GM18502 (cell line): ENCODE measurements around the gene IL19.

Experiments used
- ATAC-seq: cut with Tn5 transposase; IDR thresholded peaks from one replicate; pipeline ENCODE4 v1.9.1; 2021; ENCODE audit warnings: mild to moderate bottlenecking; ENCODE audit not compliant: unreplicated experiment, poor library complexity

IL19 gene

DNA sequence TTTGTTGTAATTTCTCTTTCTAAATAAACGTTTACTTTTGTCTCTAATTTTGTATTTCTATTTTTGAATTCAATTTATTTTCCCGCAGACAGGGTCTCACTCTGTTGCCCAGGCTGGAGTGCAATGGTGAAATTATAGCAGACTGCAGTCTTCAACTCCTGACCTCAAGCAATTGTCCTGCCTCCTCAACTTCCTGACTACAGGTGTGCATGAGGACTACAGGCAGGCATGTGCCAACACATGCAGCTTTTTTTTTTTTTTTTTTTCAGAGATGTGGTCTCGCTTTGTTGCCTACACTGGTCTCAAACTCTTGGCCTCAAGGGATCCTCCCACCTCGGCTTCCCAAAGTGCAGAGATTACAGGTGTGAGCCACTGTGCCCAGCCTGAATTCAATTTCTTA is 58.2 kb downstream of the IL19 start:
- ATAC-seq = no peak

DNA sequence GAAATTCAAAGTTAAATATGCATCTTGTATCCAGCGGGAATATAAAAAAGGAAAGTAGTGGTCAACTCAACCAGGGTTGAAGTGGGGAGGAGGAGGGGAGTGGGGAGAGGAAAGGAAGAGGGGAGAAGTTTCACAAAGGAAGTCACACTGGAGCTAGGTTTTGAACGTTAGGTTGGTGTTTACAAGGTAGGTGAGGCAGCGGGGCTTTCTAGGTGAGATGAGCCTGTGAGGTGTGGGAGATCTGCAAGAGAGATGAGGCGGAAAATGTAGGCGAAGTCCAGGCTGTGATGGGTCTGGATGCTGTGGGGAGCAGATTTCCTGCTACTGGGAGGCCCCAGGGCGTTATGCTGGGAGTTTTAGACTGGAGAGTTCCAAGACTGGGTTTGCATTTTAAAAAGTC is 58.7 kb downstream of the IL19 start:
- no peak for ATAC-seq

DNA sequence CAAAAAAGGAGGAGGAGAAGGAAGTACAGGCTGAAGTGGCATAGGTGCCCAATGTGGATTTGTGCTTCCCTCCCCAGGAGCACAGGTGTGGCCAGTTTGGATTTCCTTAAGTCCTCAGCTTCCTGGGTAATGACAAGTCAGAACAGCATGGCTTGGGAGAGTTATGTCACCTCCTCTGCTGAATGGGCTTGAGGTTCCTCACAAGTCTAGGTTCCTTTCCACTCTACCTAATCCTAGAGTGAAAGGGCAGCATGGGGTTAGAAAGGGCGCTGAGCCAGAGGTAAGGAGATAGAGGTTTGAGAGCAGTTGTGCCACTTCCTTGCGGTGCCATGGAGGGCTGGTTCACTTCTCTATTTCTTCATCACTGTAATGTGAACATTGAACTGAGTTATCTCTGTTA is 59.3 kb downstream of the IL19 start:
- ATAC-seq = no peak

DNA sequence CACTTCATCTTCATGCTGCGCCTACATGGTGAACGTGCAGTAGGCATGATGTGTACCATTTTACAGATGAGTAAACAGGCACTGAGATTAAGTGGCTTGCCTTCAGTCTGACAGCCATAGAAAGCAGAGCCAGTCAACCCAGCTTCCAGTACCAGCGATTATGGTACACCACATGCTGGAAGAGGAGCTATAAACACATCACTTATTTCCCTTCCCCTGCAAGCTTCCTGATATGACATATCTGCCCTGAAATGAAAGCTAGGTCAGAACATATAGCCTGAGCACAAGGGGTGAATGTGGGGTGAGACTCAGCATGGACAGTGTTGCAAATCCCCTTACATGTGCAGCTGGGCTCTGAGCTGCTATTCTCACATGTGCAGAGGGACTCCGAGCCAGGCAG is 61.1 kb downstream of the IL19 start:
- ATAC-seq = no peak

DNA sequence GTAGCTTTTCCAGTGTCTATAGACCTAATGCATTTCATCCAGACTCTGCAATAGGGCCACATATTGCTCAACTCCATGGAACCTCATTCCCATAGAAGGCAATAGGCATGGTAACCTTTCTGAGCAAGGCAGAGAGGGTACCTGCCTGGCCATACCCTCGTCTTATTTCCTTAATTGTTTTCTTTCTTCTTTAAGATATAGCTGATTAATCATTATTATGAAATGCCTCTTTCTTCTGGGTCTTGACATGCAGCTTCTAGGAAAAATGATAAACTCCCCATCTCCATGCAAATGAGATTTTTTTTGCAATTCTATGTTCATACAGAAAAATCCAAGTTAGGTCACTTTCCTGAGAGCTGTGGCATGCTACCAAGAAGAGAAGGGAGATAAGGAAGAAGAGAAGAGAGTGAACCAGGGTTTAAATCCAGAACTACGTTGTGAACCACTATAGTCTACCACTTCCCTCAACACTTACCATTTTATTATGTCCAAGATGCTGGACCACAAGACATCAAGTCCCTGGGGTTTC is 61.8 kb downstream of the IL19 start:
- no peak for ATAC-seq

DNA sequence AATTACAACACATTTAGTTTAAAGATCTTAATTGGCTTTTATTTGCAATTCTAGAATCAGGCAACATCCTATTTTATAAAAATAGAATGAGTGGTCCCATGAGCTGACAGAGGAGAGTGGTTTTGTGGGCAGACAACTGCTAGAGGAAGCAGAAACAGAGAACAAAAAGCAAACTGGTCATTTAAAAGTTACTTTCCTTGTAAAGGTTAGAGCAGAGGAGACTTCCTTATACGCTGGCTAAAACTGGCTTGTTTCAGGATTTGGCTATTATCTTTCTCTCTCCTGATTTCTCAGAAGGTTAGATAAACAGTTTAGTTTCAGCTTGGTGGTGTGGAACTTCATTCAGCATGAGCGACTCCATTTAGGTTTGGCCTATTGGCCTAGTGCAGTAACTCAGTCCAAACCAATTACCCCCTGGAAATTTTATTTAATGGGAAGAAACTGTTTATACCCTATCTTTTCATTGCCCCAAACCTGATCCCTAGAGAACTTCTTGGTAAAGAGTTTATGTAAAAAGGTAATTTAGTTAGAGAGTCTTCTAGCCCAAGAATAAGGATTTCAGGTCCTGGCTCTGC is 62.6 kb downstream of the IL19 start:
- ATAC-seq = no peak

DNA sequence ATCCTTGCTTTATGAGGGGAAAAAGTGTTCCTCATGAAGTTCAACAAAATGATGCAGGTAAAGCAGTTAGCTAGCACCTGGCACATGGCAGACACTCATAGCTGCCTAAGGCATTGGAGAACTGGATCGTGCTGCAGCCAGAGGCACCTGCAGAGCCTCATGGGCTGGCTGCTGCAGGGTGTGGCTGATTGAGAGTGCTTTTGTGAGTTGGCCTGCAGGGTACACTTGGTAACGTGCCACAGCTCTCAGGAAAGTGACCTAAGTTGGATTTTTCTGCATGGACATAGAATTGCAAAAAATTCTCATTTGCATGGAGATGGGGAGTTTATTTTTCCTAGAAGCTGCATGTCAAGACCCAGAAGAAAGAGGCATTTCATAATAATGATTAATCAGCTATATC is 63.2 kb downstream of the IL19 start:
- no peak for ATAC-seq

DNA sequence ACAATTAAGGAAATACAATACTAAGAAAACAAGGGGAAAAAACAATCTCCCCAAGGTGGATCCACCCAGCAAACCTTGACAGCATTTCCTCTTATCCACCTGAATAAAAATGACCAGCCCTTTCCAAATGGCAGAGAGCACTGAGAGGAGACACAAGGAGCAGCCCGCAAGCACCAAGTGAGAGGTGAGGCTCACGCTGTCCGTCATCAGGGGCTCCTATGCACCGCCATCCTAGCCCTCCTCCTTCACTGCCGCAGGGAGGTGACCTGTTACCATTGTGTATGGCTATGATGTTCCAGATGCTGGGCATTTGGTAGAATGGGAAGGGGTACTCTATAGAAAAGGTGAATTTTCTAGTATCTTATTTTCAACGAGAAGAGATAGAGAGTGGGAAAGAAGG is 63.6 kb downstream of the IL19 start:
- no peak for ATAC-seq

DNA sequence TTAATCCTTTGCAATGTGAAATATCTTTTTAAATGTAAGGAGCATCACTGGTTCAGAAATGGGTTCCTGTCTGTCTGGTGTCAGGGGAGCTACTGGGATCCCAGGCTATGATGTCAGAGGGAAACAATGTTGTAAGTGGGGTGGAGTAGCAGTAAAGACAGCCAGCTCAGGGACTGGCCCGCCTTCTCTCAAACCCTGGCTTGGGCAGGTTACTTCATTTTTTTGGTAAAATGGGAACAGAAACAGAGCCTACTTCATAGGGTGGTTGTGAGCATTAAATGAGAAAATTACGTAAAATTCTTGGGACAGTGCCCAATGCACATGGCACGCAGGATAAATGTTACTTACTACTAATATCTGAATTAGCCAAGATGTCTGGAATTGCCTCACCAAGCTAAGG is 64.1 kb downstream of the IL19 start:
- no peak for ATAC-seq

DNA sequence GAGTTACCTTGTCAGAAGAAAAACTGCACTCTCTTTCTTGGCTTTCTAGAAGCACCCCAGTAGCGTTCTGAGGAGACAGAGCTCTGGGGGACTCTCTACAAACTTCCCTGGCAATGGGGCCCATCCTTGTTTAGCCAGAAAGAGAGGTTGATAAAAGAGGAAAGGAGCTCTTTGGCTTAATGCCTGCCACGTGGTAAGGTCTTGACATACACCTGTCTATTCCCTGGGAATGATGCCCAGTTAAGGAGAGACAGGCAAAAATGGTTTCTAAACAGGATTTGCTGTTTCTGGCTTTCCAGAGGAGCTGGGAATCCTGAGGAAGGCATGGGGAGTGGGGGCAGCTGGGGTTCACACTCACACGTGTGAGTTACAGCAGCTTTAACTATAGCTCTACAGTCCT is 64.6 kb downstream of the IL19 start:
- ATAC-seq = no peak

DNA sequence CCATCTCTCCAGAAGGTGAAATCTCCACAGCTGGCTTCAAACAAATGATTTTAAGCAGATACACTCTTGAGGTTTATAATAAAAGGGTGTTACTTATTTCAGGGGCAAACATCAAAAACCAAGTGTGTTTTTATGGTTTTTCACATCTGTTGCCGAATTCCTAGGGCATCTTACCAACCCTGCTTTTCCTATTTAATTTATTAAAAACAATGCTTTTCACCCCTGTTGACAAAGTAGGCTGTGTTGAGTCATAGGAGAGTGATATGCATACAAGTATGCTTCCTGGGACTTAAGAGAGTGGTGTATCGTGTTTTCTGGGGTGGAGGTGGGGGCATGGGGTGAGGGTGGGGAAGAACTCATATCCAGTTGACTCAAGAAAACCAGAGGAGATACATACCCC is 65.5 kb downstream of the IL19 start:
- ATAC-seq = no peak

DNA sequence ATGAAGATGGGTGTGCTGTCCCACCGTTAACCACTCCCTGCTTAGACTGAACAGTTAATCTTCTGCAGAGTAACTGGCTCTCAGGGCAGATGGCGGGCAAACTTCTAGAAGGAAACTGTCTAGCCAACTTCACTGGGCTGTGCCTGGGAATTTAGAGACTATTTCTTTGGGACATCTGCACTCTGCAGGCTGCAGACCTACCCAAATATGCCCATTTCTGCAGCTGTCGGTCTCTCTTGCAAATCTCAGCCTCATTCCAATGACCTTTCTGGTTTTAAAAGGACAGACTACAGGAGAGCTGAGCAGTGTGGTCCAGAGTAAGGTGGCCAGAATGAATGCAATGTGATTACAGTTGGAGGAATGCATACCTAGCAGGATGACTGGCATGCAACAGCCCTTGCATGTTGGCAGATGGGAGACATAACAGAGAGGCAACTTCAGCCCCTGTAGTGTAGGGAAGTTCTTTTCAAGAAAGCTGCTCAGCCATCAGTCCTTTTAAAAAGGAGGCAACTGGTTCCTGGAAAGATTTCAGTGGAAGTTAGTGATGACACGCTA is 68.5 kb downstream of the IL19 start:
- no peak for ATAC-seq

DNA sequence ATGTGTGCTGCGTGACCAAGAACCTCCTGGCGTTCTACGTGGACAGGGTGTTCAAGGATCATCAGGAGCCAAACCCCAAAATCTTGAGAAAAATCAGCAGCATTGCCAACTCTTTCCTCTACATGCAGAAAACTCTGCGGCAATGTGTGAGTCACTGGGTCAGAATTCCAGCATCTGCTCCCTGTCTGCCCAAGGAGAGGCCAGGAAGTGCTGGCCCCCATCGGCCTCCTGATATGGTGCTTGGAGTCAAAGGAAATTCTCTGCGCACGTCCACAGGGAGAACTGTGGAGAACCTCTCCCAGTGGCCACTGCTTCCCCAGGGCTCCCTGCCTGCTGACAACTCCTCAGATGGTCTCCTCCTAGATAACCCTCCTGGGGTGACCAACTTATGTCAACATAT is 69.3 kb downstream of the IL19 start:
- no peak for ATAC-seq

DNA sequence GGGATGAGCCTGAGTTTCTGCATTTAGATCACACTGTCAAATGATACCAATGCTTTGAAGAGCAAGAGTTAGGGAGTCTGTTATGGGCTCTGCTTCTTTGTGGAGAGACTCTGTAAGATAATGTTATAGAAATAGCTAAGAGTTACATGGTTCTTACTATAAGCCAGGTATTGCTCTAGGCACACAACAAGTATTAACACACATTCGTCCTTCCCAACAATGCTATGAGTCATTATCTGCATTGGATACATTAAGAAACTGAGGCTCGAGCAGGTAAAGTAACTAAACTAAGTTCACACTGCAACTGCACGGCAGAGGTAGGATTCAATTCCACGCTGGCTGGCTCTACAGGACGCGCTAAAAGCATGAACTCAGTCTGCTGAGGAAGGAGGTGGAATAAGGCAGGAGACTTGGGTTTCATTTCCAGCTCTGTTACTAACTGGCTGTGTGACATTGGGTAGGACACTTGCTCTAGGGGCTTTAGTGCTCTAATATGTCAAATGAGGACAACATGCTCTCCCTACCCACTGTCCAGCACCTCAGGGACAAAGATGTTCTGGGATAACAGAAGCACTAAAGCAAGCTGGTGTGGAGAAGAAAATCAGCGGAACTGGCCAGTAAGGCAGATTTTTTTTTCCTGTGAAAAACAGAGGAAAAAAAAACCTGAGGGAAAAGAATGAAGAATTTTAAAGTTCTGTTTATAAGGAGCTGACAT is 71.2 kb downstream of the IL19 start:
- no peak for ATAC-seq

DNA sequence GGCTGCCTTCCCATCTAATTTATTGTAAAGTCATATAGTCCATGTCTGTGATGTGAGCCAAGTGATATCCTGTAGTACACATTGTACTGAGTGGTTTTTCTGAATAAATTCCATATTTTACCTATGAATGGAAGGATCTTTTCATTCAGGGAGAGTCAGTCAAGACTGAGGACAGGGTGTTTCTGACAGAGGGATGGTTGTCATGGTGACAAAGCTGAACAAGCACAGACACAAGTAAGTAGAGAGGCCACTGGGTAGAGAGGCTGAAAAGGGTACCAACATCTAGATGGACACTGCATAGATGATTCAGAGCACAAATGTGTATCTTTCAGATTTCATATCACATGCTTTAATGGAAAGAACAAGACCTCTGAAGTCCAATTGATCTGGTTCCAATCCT is 72.3 kb downstream of the IL19 start:
- ATAC-seq = no peak

DNA sequence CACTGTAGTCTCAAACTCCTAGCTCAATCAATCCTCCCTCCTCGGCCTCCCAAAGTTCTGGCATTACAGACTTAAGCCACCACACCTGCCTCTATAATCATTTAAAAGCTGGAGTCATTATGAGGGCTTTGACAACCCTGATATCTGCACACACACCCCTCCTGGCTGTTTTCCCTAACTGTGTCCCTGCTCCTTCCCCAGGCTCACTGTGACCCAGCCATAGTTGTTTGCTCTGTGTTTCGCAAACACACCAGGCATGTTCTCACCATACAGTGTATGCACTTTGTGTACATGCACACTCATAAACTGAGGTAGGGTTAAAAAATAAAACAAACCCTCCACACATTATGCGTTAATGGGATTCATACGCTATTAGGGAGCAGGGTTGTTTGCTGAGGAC is 73.1 kb downstream of the IL19 start:
- no peak for ATAC-seq

DNA sequence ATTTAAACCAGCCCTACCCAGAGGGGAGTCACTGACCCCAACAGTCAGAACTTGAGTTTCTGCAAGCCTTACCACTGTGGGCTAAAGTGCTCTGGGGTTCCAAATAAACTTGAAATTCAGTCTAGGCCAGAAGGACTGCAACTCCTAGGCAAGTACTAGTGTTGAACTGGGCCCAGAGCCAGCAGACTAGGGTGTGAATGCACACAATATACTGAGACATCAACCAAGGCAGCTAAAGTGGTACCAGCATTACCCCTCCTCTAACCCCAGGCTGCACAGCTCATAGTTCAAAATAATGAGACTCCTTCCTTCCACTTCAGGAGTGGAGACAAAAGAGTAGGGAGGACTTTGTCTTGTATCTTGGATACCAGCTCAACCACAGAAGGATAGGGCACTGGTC is 75.9 kb downstream of the IL19 start:
- ATAC-seq = no peak

DNA sequence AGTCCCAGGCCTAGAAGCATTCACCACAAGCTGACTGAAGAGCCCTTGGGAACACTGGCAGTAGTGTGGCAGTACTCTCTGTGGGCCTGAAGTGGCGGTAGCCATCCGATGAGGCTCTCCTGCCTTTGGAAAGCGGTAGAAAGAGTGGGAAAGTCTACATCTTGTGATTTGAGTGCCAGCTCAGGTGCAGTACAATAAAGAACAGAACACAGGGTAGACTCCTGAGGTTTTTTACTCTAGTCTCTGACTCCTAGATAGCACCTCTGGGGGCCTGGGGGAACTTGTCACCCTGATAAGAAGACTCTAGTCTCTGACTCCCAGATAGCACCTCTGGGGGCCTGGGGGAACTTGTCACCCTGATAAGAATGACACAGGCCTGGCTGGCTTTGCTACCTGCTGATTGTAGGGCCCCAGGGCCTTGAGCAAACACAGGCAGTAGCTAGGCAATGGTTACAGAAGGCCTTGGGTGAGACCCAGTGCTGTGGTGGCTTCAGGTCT is 76.8 kb downstream of the IL19 start:
- no peak for ATAC-seq

DNA sequence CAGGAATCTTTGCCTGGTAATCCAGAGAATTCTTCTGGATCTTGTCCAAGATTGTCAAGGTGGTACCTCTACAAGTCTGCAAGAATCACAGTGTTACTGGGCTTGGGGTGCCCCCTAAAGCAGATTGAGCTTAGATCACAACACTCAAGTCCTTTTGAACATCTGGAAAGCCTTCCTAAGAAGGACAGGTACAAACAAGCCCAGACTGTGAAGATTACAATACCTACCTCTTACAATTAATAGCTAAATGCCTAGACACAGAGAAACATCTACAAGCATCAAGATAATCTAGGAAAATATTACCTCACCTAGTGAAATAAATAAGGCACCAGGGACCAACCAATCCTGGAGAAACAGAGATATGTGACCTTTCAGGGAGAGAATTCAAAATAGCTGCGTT is 77.4 kb downstream of the IL19 start:
- ATAC-seq = no peak

DNA sequence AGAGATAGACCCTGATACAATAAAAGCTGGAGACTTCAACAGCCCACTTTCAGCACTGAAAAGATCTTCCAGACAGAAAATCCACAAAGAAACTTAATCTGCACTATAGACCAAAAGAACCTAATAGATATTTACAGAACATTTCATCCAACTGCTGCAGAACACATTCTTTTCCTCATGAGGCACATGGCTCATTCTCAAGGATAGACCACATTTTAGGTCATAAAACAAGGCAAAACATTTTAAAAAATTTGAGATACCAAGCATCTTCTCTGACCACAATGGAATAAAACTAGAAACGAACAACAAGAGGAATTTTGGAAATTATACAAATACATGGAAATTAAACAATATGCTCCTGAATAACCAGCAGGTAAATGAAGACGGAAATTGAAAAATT is 79.8 kb downstream of the IL19 start:
- no peak for ATAC-seq

DNA sequence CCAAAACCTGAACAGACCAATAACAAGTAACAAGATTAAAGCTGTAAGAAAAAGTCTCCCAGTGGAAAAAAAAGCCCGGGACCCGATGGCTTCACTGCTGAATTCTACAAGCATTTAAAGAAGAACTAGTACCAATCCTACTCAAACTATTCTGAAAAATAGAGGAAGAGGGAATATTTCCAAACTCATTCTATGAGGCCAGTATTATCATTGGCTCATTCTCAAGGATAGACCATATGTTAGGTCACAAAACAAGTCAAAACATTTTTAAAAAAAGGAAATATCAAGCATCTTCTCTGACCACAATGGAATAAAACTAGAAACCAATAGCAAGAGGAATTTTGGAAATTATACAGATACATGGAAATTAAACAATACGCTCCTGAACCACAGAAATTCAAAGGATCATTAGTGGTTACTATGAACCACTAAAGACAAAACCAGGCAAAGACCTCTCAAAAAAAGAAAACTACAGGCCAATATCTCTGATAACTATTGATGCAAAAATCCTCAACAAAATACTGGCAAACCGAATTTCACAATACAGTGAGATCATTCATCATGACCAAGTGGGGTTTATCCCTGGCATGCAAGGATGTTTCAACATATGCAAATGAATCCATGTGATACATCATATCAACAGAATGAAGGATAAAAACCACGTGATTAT is 80.9 kb downstream of the IL19 start:
- no peak for ATAC-seq
